Measurements from ENCODE around the gene TMSB4X. TPM values are rescaled to one million over a fixed set of nuclear protein-coding genes. Genes with fewer than 3 reads are reported as not detected.
A peak's percentile ranks its signal among the peaks of the same experiment; 100 is the strongest.
"Not testable (repeated sequence)": the region's sequence is repeated elsewhere in the genome, so short reads cannot be mapped to it uniquely, and the experiment has no call there.

The TMSB4X gene
- total RNA-seq, 1 donor from 2014 or later: 3,093 TPM

- Mint-ChIP-seq H3K27me3 (ENCODE audit: low read depth) (no peaks in the 10 kb centered on the region), H3K4me3 (ENCODE audit: unreplicated experiment) (peak overlapping the region; percentile 86), H3K36me3 (ENCODE audit: low read depth) (peaks cover 23% of the 10 kb centered on the region), H3K4me1 (ENCODE audit: low read depth) (peaks cover 35% of the 10 kb centered on the region), H3K27ac (ENCODE audit: unreplicated experiment) (peak overlapping the region; percentile 98), H3K9me3 (ENCODE audit: low read depth) (no peaks in the 10 kb centered on the region)
- no peak for TF ChIP-seq CTCF (IDR thresholded peaks at IDR 0.05)
- DNase-seq (ENCODE audit: low spot score): no peak
These were observed 1.2 kb upstream of the TMSB4X start for GRCh38 chrX:12973561-12974304.

GRCh38 chrX:12974305-12974795 lies 560 bp upstream of the TMSB4X start:
- Mint-ChIP-seq H3K9me3 (ENCODE audit: low read depth) (no peaks in the 10 kb centered on the region), H3K4me3 (ENCODE audit: unreplicated experiment) (peak overlapping the region; percentile 86), H3K4me1 (ENCODE audit: low read depth) (peaks cover 42% of the 10 kb centered on the region), H3K36me3 (ENCODE audit: low read depth) (peaks cover 23% of the 10 kb centered on the region), H3K27me3 (ENCODE audit: low read depth) (no peaks in the 10 kb centered on the region), H3K27ac (ENCODE audit: unreplicated experiment) (peak overlapping the region; percentile 98)
- no peak for DNase-seq (ENCODE audit: low spot score)
- TF ChIP-seq CTCF (IDR thresholded peaks at IDR 0.05): no peak

- Mint-ChIP-seq H3K4me3 (ENCODE audit: unreplicated experiment) (peak overlapping the region; percentile 86), H3K4me1 (ENCODE audit: low read depth) (peaks cover 45% of the 10 kb centered on the region), H3K9me3 (ENCODE audit: low read depth) (no peaks in the 10 kb centered on the region), H3K27me3 (ENCODE audit: low read depth) (no peaks in the 10 kb centered on the region), H3K27ac (ENCODE audit: unreplicated experiment) (peak overlapping the region; percentile 98), H3K36me3 (ENCODE audit: low read depth) (peaks cover 23% of the 10 kb centered on the region)
- no peak for DNase-seq (ENCODE audit: low spot score)
- no peak for TF ChIP-seq CTCF (IDR thresholded peaks at IDR 0.05)
These were observed 708 bp downstream of the TMSB4X start for GRCh38 chrX:12975670-12975965.

- Mint-ChIP-seq H3K27ac (ENCODE audit: unreplicated experiment) (peak overlapping the region; percentile 98), H3K4me3 (ENCODE audit: unreplicated experiment) (peak overlapping the region; percentile 86), H3K9me3 (ENCODE audit: low read depth) (no peaks in the 10 kb centered on the region), H3K27me3 (ENCODE audit: low read depth) (no peaks in the 10 kb centered on the region), H3K4me1 (ENCODE audit: low read depth) (peaks cover 40% of the 10 kb centered on the region), H3K36me3 (ENCODE audit: low read depth) (peaks cover 23% of the 10 kb centered on the region)
- TF ChIP-seq CTCF (IDR thresholded peaks at IDR 0.05): no peak
- no peak for DNase-seq (ENCODE audit: low spot score)
These were observed 1.2 kb downstream of the TMSB4X start for GRCh38 chrX:12975991-12976558.

- Mint-ChIP-seq H3K4me3 (ENCODE audit: unreplicated experiment) (peak overlapping the region; percentile 86), H3K4me1 (ENCODE audit: low read depth) (peaks cover 35% of the 10 kb centered on the region), H3K27ac (ENCODE audit: unreplicated experiment) (peak overlapping the region; percentile 94), H3K36me3 (ENCODE audit: low read depth) (peaks cover 23% of the 10 kb centered on the region)
- not testable (repeated sequence) for H3K9me3 Mint-ChIP-seq (ENCODE audit: low read depth); DNase-seq (ENCODE audit: low spot score); H3K27me3 Mint-ChIP-seq (ENCODE audit: low read depth)
These were observed 2.2 kb downstream of the TMSB4X start for GRCh38 chrX:12976819-12977732.
